PC-9 (cell line): ENCODE measurements around the gene PIGR. TPM values are rescaled to one million over a fixed set of nuclear protein-coding genes. Genes with fewer than 3 reads are reported as not detected.

Experiments
- BruUV-seq: library from RNA; stranded (reverse); fragments of 400-500 nt; replicated peaks from 2 replicates; lab custom pipeline; 2021; lab: Mats Ljungman, UMichigan
- CTCF ChIA-PET: fragments of 300-600 bp; sonication (Branson Sonifier 250); formaldehyde crosslinking; loops from one replicate; lab custom pipeline; 2022; ENCODE audit warnings: antibody characterized with exemption; lab: Charles Lee
- POLR2A ChIA-PET: fragments of 300-600 bp; sonication (Branson Sonifier 250); formaldehyde crosslinking; loops from one replicate; lab custom pipeline; 2022; ENCODE audit warnings: antibody characterized with exemption; ENCODE audit not compliant: unreplicated experiment; lab: Charles Lee
- DNase-seq, 2 experiments: peaks; one replicate each; pipeline versions ENCODE4 v3.0.0 to v3.0.0-alpha.2; 2015 to 2022; ENCODE audit warnings: mixed read lengths in 1 of 2
- H2AFZ ChIP-seq: fragments of 200-600 bp; sonication (generic); 2 replicates; pipeline ENCODE4 v1.8.1; 2017; ENCODE audit warnings: antibody characterized with exemption
- H3F3A ChIP-seq: fragments of 200-600 bp; sonication (generic); 2 replicates; pipeline ENCODE4 v1.8.1; 2017; ENCODE audit warnings: antibody characterized with exemption, mild to moderate bottlenecking, low read depth; ENCODE audit not compliant: insufficient read depth
- H3K27ac ChIP-seq: fragments of 200-600 bp; sonication (generic); 2 replicates; pipeline ENCODE4 v1.6.1; 2016; ENCODE audit warnings: mixed run types
- H3K27me3 ChIP-seq: fragments of 200-600 bp; sonication (generic); 2 replicates; pipeline ENCODE4 v1.6.1; 2016; ENCODE audit warnings: low read depth, mixed run types; ENCODE audit not compliant: insufficient read depth
- H3K36me3 ChIP-seq: fragments of 200-600 bp; sonication (generic); 2 replicates; pipeline ENCODE4 v1.6.1; 2016; ENCODE audit warnings: low read depth, mixed run types
- H3K4me1 ChIP-seq: fragments of 200-600 bp; sonication (generic); replicated peaks from 2 replicates; pipeline ENCODE4 v1.6.1; 2016; ENCODE audit warnings: mixed run types; ENCODE audit not compliant: insufficient read depth
- H3K4me2 ChIP-seq: fragments of 200-600 bp; sonication (generic); 2 replicates; pipeline ENCODE4 v1.6.1; 2017; ENCODE audit warnings: mixed run types
- H3K4me3 ChIP-seq: fragments of 200-600 bp; sonication (generic); 2 replicates; pipeline ENCODE4 v1.6.1; 2016; ENCODE audit warnings: mixed run types
- H3K79me2 ChIP-seq: fragments of 200-600 bp; sonication (generic); 2 replicates; pipeline ENCODE4 v1.6.1; 2017; ENCODE audit warnings: low read depth, mixed run types
- H3K9me2 ChIP-seq: fragments of 200-600 bp; sonication (generic); 2 replicates; pipeline ENCODE4 v1.8.1; 2017; ENCODE audit warnings: mild to moderate bottlenecking; ENCODE audit not compliant: insufficient read depth
- H3K9me3 ChIP-seq: fragments of 200-600 bp; sonication (generic); 2 replicates; pipeline ENCODE4 v1.8.1; 2016; ENCODE audit warnings: low read depth; ENCODE audit not compliant: insufficient read depth
- H4K20me1 ChIP-seq: fragments of 200-600 bp; sonication (generic); 2 replicates; pipeline ENCODE4 v1.8.1; 2017; ENCODE audit not compliant: insufficient read depth
- CTCF ChIP-seq: fragments of 200-600 bp; sonication (generic); conservative IDR thresholded peaks from 2 replicates; pipeline ENCODE4 v1.6.1; 2017; ENCODE audit warnings: mixed run types, antibody characterized with exemption, mild to moderate bottlenecking, moderate library complexity
- EZH2 ChIP-seq: fragments of 200-600 bp; sonication (generic); IDR thresholded peaks from 2 replicates; pipeline ENCODE4 v1.8.0; 2017; ENCODE audit warnings: antibody characterized with exemption, low read depth
- intact Hi-C: fragments of 100-400 bp; cut with micrococcal nuclease; formaldehyde crosslinking; loops from one replicate; pipeline ENCODE4 v1.10.0; 2022; ENCODE audit not compliant: unreplicated experiment
- total RNA-seq: library from RNA; stranded (reverse); gene quantifications from 2 replicates; pipeline ENCODE4 v1.2.3, GENCODE V29; 2021

The PIGR gene
- total RNA-seq, 1 experiment from 2014 or later: not detected

GRCh38 chr1:206955476-206956451, 9.5 kb upstream of the PIGR start:
- Histone ChIP-seq H3K9me3 (no peaks in the 10 kb centered on the region), H2AFZ (no peak overlapping the region), H3K27me3 (no peaks in the 10 kb centered on the region), H3K4me1 (peaks cover 30% of the 10 kb centered on the region), H3K79me2 (no peaks in the 10 kb centered on the region), H3F3A (no peaks in the 10 kb centered on the region), H4K20me1 (no peaks in the 10 kb centered on the region), H3K36me3 (no peaks in the 10 kb centered on the region), H3K9me2 (no peaks in the 10 kb centered on the region), H3K4me3 (no peak overlapping the region), H3K4me2 (no peak overlapping the region), H3K27ac (no peak overlapping the region)
- intact Hi-C loops: no loop called here
- TF ChIP-seq CTCF: no peak
- POLR2A ChIA-PET: no interaction called here
- DNase-seq: no peak
- CTCF ChIA-PET: no interaction called here
- BruUV-seq: no TSS peak

GRCh38 chr1:206954459-206955342, 8.4 kb upstream of the PIGR start:
- intact Hi-C loops: no loop called here

More at GRCh38 chr1:206954459-206955342, 8.4 kb upstream of the PIGR start:
- Histone ChIP-seq H3K4me1 (peaks cover 30% of the 10 kb centered on the region), H3K9me3 (no peaks in the 10 kb centered on the region), H2AFZ (no peak overlapping the region), H3K27ac (peak overlapping the region; percentile 64), H3K36me3 (no peaks in the 10 kb centered on the region), H3K9me2 (no peaks in the 10 kb centered on the region), H3K79me2 (no peaks in the 10 kb centered on the region), H3K4me2 (peak overlapping the region; percentile 56), H4K20me1 (no peaks in the 10 kb centered on the region), H3K4me3 (no peak overlapping the region), H3K27me3 (no peaks in the 10 kb centered on the region), H3F3A (no peaks in the 10 kb centered on the region)
- no TSS peak for BruUV-seq
- peak; percentile 28; the same call in 1 of the 2 replicates for TF ChIP-seq CTCF
- no peak for TF ChIP-seq EZH2
- ChIA-PET CTCF (interaction anchor here (0.7 kb wide), 1 partner anchor 11 kb away, joined by 4 read pairs; no protein-coding TSS in a partner anchor), POLR2A (interaction anchor here (0.8 to 1.0 kb wide), 2 partner anchors 11 to 78 kb away, joined by 3 to 18 read pairs; partner anchors contain the start of gene C1orf116)
- peak in 1 of 2 experiments; percentile 72 for DNase-seq
